Gastroesophageal sphincter (tissue), 4 donors: Measurements from ENCODE around the gene PARPBP. TPM values are rescaled to one million over a fixed set of nuclear protein-coding genes. Genes with fewer than 3 reads are reported as not detected.
A peak's percentile ranks its signal among the peaks of the same experiment; 100 is the strongest.
"Not testable (repeated sequence)": the region's sequence is repeated elsewhere in the genome, so short reads cannot be mapped to it uniquely, and the experiment has no call there.

Experiments
- ATAC-seq: fragments of 150-250 bp; one replicate; pipeline ENCODE4 v1.9.1; 2016; ENCODE audit warnings: mild to moderate bottlenecking, moderate library complexity
- H3K27ac ChIP-seq, 4 donors: fragments of 200-600 bp; sonication (generic) in 3 of 4; 1 replicate in 3 of 4; 2 replicates in 1 of 4; pipeline ENCODE4 v1.5.1; 2016 to 2019
- H3K27me3 ChIP-seq: fragments of 200-600 bp; sonication (generic); one replicate; pipeline ENCODE4 v1.5.1; 2019
- H3K36me3 ChIP-seq, 2 donors: fragments of 200-600 bp; sonication (generic); one replicate each; pipeline ENCODE4 v1.5.1; 2019; ENCODE audit warnings: control low read depth in 1 of 2
- H3K4me1 ChIP-seq, 3 donors: fragments of 200-600 bp; sonication (generic); 1 replicate in 2 of 3; 2 replicates in 1 of 3; pipeline ENCODE4 v1.5.1; 2016 to 2019; ENCODE audit warnings: control low read depth in 2 of 3
- H3K4me3 ChIP-seq, 2 donors: fragments of 200-600 bp; sonication (generic); one replicate each; pipeline ENCODE4 v1.5.1; 2019; ENCODE audit warnings: mild to moderate bottlenecking in 1 of 2, moderate library complexity in 1 of 2
- H3K9me3 ChIP-seq, 3 donors: fragments of 200-600 bp; sonication (generic); one replicate each; pipeline ENCODE4 v1.5.1; 2017 to 2019; ENCODE audit warnings: control low read depth in 2 of 3
- CTCF ChIP-seq, 4 experiments: fragments of 200-600 bp in 2 of 4; fragments of 450-650 bp in 2 of 4; sonication (generic) in 1 of 4; IDR thresholded peaks; one replicate each; pipeline ENCODE4 v1.5.1; 2017 to 2019; ENCODE audit warnings: antibody characterized with exemption in 4 of 4, mild to moderate bottlenecking in 2 of 4, moderate library complexity in 2 of 4
- EP300 ChIP-seq: sonication (generic); formaldehyde crosslinking; IDR thresholded peaks from one replicate; pipeline ENCODE4 v1.6.1; 2017; ENCODE audit warnings: antibody characterized with exemption, mild to moderate bottlenecking
- POLR2A ChIP-seq, 2 donors: fragments of 450-650 bp; IDR thresholded peaks; one replicate each; pipeline ENCODE4 v1.6.1; 2017; ENCODE audit warnings: antibody characterized with exemption in 2 of 2, mild to moderate bottlenecking in 2 of 2, moderate library complexity in 1 of 2
- POLR2AphosphoS5 ChIP-seq: sonication (generic); formaldehyde crosslinking; IDR thresholded peaks from one replicate; pipeline ENCODE4 v1.6.1; 2017; ENCODE audit warnings: antibody characterized with exemption
- WGBS, 2 donors: methylation state at CpG; one replicate each; pipeline ENCODE4 v1.1.5; 2018; ENCODE audit warnings: low coverage in 1 of 2; 5-methylcytosine and 5-hydroxymethylcytosine counted together
- small RNA-seq, 4 donors: library from RNA; depleted of rRNA; stranded (forward); fragments of <200 nt; gene quantifications; one replicate each; pipeline ENCODE3, GENCODE V24; 2016
- total RNA-seq, 4 donors: library from RNA; depleted of rRNA; stranded (reverse); fragments of >200 nt; gene quantifications; one replicate each; pipeline ENCODE4 v1.1.0, GENCODE V29; 2016

The PARPBP gene
- total RNA-seq, 4 donors from 2014 or later, result 0.93 to 1.4 (median 1.2) TPM

- Histone ChIP-seq H3K4me1 (no peaks in the 10 kb centered on the region), H3K4me3 (no peak overlapping the region), H3K9me3 (no peaks in the 10 kb centered on the region), H3K36me3 (no peaks in the 10 kb centered on the region), H3K27ac (no peak overlapping the region), H3K27me3 (no peaks in the 10 kb centered on the region)
- 100% methylated on average over 1 of the region's 1 CpG; no CpG with 5 or more reads in 1 of the 2 donors for WGBS, 2 donors
- no peak for TF ChIP-seq CTCF (IDR thresholded peaks at IDR 0.05)
- no peak for TF ChIP-seq EP300
- no peak for TF ChIP-seq POLR2A (IDR thresholded peaks at IDR 0.05)
- TF ChIP-seq POLR2AphosphoS5, result no peak
- peak; percentile 62 for ATAC-seq
Measured at GRCh38 chr12:102232446-102232845, 112.5 kb downstream of the PARPBP start.

- no peak overlapping the region for H3K4me3 ChIP-seq
- H3K9me3 ChIP-seq, result no peaks in the 10 kb centered on the region
- WGBS, 2 donors, result 49 to 57% methylated on average over 2 of the region's 2 CpGs
- no peaks in the 10 kb centered on the region for H3K27me3 ChIP-seq
- H3K4me1 ChIP-seq, result no peaks in the 10 kb centered on the region
- no peak for ATAC-seq
- H3K27ac ChIP-seq, result no peak overlapping the region
- H3K36me3 ChIP-seq, result no peaks in the 10 kb centered on the region
- TF ChIP-seq CTCF (IDR thresholded peaks at IDR 0.05), result no peak
- no peak for TF ChIP-seq POLR2AphosphoS5
- no peak for TF ChIP-seq POLR2A (IDR thresholded peaks at IDR 0.05)
- TF ChIP-seq EP300, result no peak
Measured at GRCh38 chr12:102234599-102234998, 114.6 kb downstream of the PARPBP start.

- not testable (repeated sequence) for H3K36me3 ChIP-seq, H3K4me3 ChIP-seq, H3K27me3 ChIP-seq, H3K9me3 ChIP-seq, H3K4me1 ChIP-seq, H3K27ac ChIP-seq, ATAC-seq
- WGBS, 2 donors, result 87 to 100% methylated on average over 2 of the region's 2 CpGs
Measured at GRCh38 chr12:102240859-102241258, 120.9 kb downstream of the PARPBP start.

Small RNA genes within 50 kb of the gene (small RNA-seq; reads per million reads assigned to genes)
- gene RN7SL793P, result 0 reads per million in 4 donors

Other genes with a start within 250 kb of the PARPBP start
- 10 to 100 TPM; 13.2 to 29.1 (median 21.2) TPM for gene DRAM1, start 242.6 kb upstream of the PARPBP start, total RNA-seq
- 100 to 1,000 TPM in 1 of 4 donors, 10 to 100 TPM in 3; 80.4 to 106 (median 87.1) TPM for gene WASHC3, start 58.2 kb upstream of the PARPBP start, total RNA-seq
- gene NUP37, start 69 bp upstream of the PARPBP start, total RNA-seq, result 10 to 100 TPM; 15.2 to 27.7 (median 19.0) TPM
- gene PMCH, start 77.7 kb downstream of the PARPBP start, total RNA-seq, result not detected